ENCODE measurements around the gene PRR36. TPM values are rescaled to one million over a fixed set of nuclear protein-coding genes. Genes with fewer than 3 reads are reported as not detected.

PRR36 gene
- total and polyA plus RNA-seq, 8 donors: 0.18 to 0.61 (median 0.47) TPM; not detected in 4

- intact Hi-C loops (cut with DNase I; ENCODE audit: low total_unique reads): no loop called here
These were observed 5.6 kb upstream of the PRR36 start for GRCh38 chr19:7879836-7880235.

GRCh38 chr19:7879111-7879807 lies 5.1 kb upstream of the PRR36 start:
- H3K27ac ChIP-seq: no peak overlapping the region
- intact Hi-C loops (cut with DNase I; ENCODE audit: low total_unique reads): no loop called here
- no peak for DNase-seq

More at GRCh38 chr19:7879836-7880235, 5.6 kb upstream of the PRR36 start:
- DNase-seq: no peak
- H3K36me3 ChIP-seq: no peaks in the 10 kb centered on the region
- peaks cover 0 to 24% (median 6%) of the 10 kb centered on the region in 3 donors for H3K27me3 ChIP-seq
- no peak for TF ChIP-seq POLR2A (IDR thresholded peaks at IDR 0.05)
- TF ChIP-seq EP300 (IDR thresholded peaks at IDR 0.05): no peak
- no peak for TF ChIP-seq POLR2AphosphoS5 (IDR thresholded peaks at IDR 0.05)
- no peak for TF ChIP-seq CTCF (IDR thresholded peaks at IDR 0.05)
- 80 to 88% (median 83%) methylated on average over 16 to 19 of the region's 19 CpGs for WGBS, 5 donors
- peaks cover 0 to 3% (median under 1%) of the 10 kb centered on the region in 4 donors for H3K4me1 ChIP-seq
- H3K27ac ChIP-seq: no peak overlapping the region
- no peak overlapping the region for H3K4me3 ChIP-seq
- no peaks in the 10 kb centered on the region for H3K9me3 ChIP-seq

GRCh38 chr19:7877249-7877836 lies 3.2 kb upstream of the PRR36 start:
- Histone ChIP-seq H3K27me3 (peaks cover 8 to 49% (median 30%) of the 10 kb centered on the region in 3 donors), H3K9me3 (no peaks in the 10 kb centered on the region), H3K4me3 (no peak overlapping the region), H3K36me3 (no peaks in the 10 kb centered on the region), H3K27ac (no peak overlapping the region), H3K4me1 (peaks cover 12 to 25% (median 23%) of the 10 kb centered on the region in 4 donors)
- WGBS, 5 donors: 73 to 79% (median 75%) methylated on average over 6 of the region's 6 CpGs
- TF ChIP-seq POLR2A (IDR thresholded peaks at IDR 0.05) (no peak), CTCF (IDR thresholded peaks at IDR 0.05) (no peak), POLR2AphosphoS5 (IDR thresholded peaks at IDR 0.05) (no peak), EP300 (IDR thresholded peaks at IDR 0.05) (no peak)
- intact Hi-C loops (cut with DNase I; ENCODE audit: low total_unique reads): no loop called here
- no peak for DNase-seq

More at GRCh38 chr19:7879111-7879807, 5.1 kb upstream of the PRR36 start:
- Histone ChIP-seq H3K27me3 (peaks cover 0 to 30% (median 11%) of the 10 kb centered on the region in 3 donors), H3K36me3 (no peaks in the 10 kb centered on the region), H3K9me3 (no peaks in the 10 kb centered on the region), H3K4me1 (peaks cover 2 to 8% (median 6%) of the 10 kb centered on the region in 4 donors), H3K4me3 (no peak overlapping the region)
- 68 to 76% (median 70%) methylated on average over 12 to 18 of the region's 18 CpGs for WGBS, 5 donors
- TF ChIP-seq POLR2AphosphoS5 (IDR thresholded peaks at IDR 0.05): no peak
- TF ChIP-seq EP300 (IDR thresholded peaks at IDR 0.05): no peak
- TF ChIP-seq POLR2A (IDR thresholded peaks at IDR 0.05): no peak
- no peak for TF ChIP-seq CTCF (IDR thresholded peaks at IDR 0.05)

- Histone ChIP-seq H3K4me3 (peak overlapping the region in 3 of 4 donors; percentile 35 to 53 (median 39)), H3K27ac (no peak overlapping the region), H3K4me1 (peaks cover 28 to 49% (median 47%) of the 10 kb centered on the region in 4 donors), H3K36me3 (no peaks in the 10 kb centered on the region), H3K27me3 (peaks cover 8 to 57% (median 33%) of the 10 kb centered on the region in 3 donors), H3K9me3 (no peaks in the 10 kb centered on the region)
- TF ChIP-seq POLR2AphosphoS5 (IDR thresholded peaks at IDR 0.05): no peak
- no peak for TF ChIP-seq CTCF (IDR thresholded peaks at IDR 0.05)
- no peak for TF ChIP-seq POLR2A (IDR thresholded peaks at IDR 0.05)
- TF ChIP-seq EP300 (IDR thresholded peaks at IDR 0.05): no peak
- WGBS, 5 donors: 30 to 49% (median 39%) methylated on average over 11 to 12 of the region's 12 CpGs
- DNase-seq: no peak
- intact Hi-C loops (cut with DNase I; ENCODE audit: low total_unique reads): no loop called here
These were observed 695 bp upstream of the PRR36 start for GRCh38 chr19:7874897-7875273.

All from stomach (tissue), 9 donors.